EH (cell line): ENCODE results near the gene TSC22D1.

ENCODE experiments used
- DNase-seq: peaks from one replicate; pipeline ENCODE4 v3.0.0-alpha.2; 2015; ENCODE audit warnings: low read depth

The TSC22D1 gene

GRCh38 chr13:44403461-44404056, 172.6 kb downstream of the TSC22D1 start:
- DNase-seq = no peak

DNA sequence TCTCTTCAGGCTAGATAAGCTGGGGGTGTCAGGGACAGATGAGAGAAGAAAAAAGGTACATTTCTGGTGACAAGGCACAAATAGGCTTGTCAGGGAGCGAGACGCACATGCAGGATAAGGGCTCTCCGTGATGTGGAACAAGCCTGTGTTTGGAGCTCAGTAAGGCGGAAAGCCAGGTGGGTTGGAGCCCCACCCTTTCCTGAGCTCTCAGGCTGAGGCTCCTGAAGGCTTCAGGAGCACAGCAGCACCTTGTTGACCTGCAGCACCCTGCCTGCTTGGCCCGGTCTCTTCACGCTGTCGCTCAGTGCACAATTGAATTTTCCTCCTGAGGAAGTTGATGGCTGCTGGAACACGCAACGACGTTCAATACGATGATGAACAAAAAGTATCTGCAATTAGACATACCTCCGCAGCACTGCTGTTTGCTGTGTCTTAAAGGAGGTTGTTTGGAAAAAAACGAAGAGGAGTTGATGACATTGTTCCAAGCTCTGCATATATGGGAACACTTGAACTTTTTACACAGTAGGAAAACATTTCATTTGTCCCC, 173.2 kb downstream of the TSC22D1 start:
- DNase-seq = no peak

GRCh38 chr13:44401577-44401976, 174.6 kb downstream of the TSC22D1 start:
- DNase-seq = no peak

DNA sequence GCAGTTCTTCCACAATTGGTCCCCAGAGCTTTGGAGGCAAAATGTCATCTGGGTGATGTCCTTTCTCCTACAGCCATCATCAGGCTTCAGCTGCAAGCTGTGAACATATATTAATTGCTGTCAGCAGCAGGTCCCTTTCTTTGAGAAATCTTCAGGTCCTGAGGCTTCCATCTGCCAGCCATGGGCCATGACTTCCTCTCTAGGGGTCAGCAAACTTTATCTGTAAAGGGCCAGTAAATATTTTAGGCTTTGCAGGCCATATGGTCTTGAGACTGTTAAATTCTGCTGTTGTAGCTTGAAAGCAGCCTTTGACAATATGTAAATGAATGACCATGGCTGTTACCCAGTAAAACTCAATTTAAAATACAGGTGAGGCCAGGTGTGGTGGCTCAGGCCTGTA, 175.4 kb downstream of the TSC22D1 start:
- DNase-seq = no peak

DNA sequence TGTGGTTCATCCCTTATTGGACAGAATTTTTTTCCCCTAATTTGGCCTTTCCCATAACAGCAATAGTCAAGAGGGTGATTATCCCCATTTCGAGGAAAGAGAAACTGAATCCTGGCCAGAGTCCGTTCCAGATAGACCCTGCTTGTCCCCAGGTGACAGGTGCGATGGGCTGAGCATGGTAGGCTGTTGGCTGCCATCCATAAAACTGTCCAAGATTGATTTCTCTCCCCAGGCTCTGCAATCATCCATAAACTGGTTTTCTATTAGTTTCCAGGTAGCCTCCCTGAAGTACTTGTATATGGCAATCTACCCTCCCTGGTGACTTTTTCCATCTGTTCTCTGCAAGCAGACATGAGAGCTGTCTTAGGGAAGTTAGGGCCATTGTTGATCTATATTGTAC, 177.1 kb downstream of the TSC22D1 start:
- no peak for DNase-seq

- DNase-seq = no peak
Measured at GRCh38 chr13:44398606-44399005, 177.5 kb downstream of the TSC22D1 start.

DNA sequence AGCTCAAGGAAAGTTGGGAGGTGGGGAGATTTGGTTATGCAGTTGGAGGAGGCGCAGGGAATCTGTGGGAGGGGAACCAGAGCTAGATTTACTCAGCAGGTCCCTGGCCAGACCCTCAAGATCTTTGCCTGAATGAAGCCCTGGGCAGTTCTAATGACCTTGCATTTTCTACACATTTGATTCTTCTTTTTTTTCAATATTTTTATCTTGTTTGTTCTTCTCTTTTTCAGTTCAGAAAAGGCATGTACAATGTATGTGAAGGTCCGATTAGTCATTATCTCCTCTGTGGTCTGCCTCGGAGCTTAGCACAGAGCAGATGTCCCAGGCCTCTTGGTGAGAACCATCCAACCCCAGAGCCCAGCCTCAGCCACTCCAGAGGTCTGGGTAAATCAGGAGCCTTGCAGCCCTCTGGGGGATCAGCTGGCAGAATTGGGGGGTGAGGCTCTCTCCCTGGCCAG, 178.3 kb downstream of the TSC22D1 start:
- peak; percentile 20 for DNase-seq

DNA sequence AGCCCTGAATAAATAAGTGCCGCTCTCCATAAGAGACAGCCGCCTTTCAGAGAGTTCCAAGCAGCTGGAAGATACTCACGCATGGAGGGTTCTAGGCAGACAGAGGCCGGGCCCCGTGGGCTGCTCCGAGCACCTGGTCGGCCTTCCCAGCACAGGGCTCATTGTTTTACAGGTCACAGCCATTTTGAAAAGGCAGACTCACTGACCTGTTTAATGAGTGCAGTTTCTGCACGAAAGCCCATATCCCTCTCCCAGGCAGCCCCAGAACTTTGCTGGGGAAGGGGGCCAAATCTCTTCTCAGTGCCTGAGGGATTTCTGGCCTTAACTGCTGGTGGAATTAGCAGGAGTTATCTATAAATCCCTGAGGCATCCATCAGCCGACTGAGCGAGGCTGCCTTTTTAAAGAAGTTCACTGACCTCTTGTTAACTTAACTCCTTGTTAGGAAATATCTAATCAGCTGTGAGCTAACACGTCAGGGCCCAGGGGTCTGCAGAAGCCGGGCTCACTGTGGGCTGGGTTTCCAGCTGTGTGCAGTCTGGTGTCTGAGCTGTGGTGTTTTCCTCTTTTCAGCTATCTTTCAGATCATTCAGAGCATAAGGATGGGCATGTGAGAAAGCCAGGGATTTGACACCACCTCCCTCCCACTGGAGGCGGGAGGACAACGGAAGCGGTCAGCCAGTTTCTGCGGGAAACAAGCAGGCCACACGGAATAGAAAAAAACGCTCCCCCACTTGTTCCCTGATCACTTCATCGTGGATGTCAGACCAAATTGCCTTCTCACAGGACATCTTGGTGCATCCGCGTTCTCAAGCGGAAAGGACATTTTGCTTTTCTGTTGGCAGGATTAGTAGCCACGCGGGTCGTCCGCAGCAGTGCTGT, 179.2 kb downstream of the TSC22D1 start:
- peak; percentile 64 for DNase-seq

DNA sequence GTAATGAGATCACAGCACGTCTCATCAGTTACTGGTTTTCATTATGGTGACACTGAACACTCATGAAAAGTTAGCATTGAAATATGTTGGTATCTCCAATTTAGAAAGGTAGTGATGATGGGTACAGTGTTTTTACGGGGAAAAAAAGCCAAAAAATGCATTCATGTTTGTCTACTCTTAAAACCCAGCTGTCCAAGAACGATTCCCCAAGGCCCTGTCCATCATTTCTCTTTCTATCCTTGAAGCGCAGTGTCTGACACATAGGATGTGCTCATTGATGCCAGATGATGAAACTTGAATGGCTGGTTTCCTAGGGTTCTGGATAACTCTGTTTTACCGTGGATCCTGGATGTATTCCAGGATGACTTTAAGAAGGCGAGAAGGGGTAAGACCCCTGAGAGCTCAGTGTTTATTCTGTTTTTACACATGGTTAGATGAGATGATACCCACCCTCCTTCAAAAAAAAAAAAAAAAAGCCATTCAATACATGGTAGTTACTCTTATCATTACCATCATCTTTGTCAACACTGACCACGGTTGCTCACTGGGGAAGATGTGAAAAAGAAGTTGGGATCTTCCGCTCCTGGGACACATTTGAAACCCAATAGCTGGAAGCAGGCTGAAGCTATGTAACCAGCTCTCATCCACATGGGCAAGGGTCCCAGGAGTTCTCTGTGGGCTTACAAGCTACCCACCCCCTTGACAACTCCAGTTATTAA, 180.0 kb downstream of the TSC22D1 start:
- no peak for DNase-seq

DNA sequence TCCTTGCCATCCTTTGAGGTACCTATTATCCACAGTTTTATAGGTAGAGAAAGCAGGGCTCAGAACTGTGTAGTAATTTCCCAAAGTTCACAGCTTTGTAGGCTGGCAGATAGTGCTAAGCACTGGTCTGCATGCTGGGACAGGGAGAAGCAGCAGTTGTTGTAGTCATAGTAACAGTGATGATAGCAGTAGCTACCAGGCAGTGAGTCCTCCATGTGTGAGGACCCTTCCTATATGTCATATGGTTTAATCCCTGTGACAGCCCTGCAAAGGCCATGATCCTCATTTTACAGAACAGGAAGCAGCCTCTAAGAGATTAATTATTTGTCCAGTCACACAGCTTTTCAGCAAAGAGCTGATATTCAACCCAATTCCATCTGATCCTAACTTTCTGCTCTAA, 181.5 kb downstream of the TSC22D1 start:
- DNase-seq = no peak

DNA sequence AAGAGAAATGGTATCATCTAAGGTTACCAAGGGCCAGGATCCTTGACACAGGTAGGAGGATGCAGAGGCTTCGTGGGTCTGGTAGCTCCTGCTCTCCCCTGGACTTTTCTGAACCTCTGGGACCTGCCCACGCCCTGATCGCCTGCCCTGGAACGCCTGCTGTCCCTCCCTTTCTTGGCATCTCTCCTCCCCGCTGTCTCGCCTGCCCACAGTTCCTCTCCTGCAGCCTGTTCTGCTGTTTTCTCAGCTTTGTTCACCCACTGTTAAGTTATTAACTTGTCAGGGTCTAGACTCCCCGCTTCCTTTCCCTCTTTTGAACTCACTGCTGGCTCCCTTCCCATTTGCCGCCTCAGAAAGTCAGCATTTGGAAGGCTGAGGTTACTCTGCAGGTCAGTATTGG, 182.7 kb downstream of the TSC22D1 start:
- DNase-seq = no peak

DNA sequence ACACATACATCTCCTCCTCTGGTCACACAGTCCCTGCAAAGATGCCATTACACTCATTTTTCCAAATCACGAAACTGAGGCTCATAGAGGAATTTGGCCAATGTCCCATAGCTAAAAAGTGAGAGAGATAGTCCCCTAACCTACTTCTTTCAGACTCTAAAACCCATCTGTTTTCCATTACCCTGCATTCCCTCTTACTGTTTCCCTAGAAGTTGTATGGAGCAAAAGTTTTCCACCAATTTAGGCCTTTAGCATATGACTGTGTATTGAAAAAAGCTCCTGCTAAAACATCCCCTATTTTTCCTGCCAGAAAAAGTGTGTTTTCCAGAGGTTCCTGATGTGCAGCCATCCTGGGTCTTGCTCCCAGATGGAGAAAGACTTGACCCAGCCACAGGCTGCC, 186.3 kb downstream of the TSC22D1 start:
- peak; percentile 28 for DNase-seq

DNA sequence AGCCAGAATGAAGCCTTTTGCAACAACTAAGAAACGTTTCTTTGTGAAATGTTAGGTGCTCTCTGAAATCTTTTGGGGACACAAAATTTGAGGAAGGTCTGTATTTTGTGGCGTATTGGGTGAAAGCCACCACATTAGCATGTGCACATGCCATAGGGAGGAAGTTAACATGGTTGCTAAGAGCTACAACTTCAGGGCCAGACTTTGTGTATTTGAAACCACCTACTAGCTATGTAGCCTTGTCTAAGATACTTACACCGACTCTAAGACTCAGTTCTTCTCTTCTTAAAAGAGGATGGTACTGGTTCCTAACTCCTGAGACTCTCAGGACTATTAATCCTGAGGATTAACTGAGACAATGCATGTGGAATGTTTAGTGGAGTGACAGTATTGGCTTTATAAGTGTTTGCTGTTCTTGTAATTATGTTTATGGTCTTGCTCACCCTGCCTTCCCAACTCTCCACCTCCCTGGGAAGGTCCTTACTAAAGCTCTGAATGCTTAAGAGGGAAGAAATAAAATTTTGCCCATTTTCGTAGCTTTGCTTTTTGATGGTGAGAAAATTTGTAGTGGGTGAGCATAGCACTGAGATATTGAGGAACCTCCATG, 187.0 kb downstream of the TSC22D1 start:
- DNase-seq = no peak

DNA sequence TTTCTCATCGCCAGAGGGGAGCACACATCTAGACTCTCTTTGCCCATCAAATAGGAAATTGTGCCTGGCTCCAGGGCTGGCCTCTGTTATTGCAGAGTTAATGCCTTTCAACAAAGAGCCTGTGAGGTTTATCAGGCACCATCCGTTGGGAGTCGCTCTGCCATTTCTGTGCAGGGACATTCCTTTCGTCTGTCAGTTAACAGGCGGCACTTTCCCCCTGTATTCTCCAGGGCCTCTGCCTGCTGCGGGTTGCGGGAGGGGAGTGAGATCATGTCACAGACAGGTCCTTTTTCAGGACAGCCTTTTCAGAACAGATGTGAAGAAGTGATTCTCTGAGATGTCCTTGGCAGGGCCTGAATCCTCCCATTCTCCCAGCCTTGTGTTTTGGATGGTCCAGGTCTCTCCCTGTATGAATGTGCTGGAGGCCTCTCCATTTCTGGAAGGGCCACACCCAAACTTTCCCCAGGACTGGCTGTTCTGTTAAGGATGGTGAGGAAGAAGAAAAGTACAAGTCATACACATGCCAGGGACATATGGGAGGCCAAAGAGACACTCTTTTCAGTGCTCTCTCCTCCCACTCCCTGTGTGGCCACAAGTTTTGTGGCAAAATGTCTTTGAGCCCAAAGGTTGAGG, 187.6 kb downstream of the TSC22D1 start:
- no peak for DNase-seq

GRCh38 chr13:44386913-44387556, 189.1 kb downstream of the TSC22D1 start:
- no peak for DNase-seq

- no peak for DNase-seq
Measured at GRCh38 chr13:44385847-44386246, 190.3 kb downstream of the TSC22D1 start.

GRCh38 chr13:44385401-44385800, 190.7 kb downstream of the TSC22D1 start:
- DNase-seq = no peak

GRCh38 chr13:44384778-44385177, 191.4 kb downstream of the TSC22D1 start:
- DNase-seq = no peak

DNA sequence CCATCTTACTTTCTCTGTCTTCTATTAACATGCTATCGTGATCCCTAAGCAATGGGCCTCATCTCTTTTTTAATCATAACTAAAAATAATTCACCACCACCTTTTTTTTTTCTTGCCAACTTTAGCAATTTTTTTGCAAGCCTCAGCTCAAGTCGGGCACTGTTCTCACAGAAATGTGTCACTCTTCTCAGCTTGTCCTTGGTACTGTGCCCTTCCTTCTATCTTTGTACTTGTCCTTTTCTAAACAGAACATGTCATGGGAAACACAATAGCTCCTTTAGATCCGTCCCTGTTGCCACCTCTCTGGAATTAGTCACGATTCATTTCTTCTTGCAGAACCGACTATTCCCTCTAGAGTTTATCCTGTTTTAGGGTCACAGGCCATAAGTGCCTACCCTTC, 192.2 kb downstream of the TSC22D1 start:
- no peak for DNase-seq

- no peak for DNase-seq
Measured at GRCh38 chr13:44382635-44383145, 193.4 kb downstream of the TSC22D1 start.
